ENCODE measurements around the gene REPIN1.

REPIN1 gene

GRCh38 chr7:150368096-150368883 is at the start of gene REPIN1:
TSS of gene REPIN1 (plus strand) at chr7:150368822. CDS start at chr7:150369712, 890 bp downstream.
- DNase-seq: no peak

DNA sequence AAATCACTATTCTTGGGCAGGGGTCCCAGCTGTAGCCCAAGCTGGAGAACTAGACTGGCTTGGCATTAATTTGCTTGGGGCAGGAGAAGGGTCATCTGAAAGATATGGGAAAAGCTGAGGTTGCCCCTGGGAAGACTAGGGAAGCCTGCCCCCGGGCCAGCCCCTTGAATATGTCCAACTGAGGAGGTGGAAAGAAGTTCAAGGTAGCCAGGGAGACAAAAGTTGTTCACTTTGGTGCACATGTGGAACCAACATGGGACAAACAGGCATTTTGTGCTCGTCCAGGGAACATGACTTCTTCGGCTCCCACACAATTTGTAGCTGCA is 46.9 kb upstream of the REPIN1 start:
- DNase-seq: no peak

DNA sequence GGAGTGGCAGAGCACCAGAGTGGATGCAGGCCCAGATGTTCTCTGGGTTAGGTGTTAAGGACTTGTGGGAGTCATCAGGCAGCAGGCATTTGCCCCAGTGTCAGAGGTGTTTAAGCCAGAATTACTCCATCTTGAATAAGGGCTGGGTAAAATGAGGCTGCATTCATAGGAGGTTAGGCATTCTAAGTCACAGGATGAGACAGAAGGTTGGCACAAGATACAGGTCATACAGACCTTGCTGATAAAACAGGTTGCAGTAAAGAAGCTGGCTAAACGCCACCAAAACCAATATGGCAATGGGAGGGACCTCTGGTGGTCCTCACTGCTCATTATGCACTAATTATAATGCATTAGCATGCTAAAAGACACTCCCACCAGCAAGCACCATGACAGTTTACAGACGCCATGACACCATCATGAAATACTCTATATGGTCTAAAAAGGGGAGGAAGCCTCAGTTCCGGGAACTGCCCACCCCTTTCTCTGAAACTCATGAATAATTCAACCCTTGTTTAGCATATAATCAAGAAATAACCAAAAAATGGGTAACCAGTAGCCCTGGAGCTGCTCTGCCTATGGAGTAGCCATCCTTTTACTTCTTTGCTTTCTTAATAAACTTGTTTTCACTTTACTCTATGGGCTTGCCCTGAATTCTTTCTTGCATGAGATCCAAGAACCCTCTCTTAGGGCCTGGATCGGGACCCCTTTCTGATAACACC is 46.3 kb upstream of the REPIN1 start:
- DNase-seq: no peak

DNA sequence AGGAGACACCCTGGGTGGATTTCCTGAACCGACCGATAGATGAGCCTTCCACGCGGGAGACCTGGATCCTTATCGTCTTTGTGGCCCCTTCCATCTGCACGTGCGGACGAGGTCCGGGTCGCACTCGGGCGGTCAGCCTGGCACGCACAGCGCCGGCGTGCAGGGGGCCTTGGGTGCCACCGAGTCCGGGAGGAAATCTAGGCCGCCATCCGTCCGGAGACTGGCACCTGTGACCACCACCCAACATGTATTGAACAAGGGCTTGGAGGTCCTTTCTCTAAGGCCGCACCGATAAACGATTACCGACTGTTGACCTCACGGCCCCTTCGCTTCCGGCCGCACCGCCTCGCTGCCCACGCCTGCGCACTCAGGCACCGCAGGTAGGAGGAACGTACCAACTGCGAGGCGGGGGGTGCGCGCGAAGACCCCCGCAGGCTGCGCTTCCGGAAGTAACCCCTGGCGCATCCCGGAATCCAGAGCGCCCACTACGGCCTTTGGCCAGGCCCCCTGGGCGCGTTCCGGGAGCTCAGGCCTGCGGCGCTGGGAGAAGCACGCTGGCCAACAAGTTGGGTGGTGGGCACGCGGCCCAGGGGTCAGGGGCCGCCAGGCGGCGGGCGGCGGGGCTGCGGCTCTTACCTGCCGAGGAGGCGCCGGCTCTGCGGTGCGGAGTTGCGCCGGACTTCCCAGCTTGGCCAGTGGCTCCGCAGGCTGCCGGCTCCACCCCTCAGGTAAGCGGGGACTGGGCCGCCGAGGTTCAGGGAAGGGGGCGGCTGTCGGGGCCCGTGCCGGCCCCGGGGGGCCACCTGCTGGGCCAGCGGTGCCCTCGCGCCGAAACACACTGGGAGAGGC is 45.6 kb upstream of the REPIN1 start, which contains the start of the genes ACTR3C and LRRC61:
Gene ACTR3C, minus strand, starts transcription at position 713 of the 849 bp plus-strand sequence. CDS start 28,249 bp downstream, outside the sequence.
Gene LRRC61, plus strand, starts transcription at position 523 of the 849 bp plus-strand sequence. CDS start 13,507 bp downstream, outside the sequence.
- DNase-seq: peak; percentile 48

- no peak for DNase-seq
Measured at GRCh38 chr7:150323682-150324372, 44.8 kb upstream of the REPIN1 start.

DNA sequence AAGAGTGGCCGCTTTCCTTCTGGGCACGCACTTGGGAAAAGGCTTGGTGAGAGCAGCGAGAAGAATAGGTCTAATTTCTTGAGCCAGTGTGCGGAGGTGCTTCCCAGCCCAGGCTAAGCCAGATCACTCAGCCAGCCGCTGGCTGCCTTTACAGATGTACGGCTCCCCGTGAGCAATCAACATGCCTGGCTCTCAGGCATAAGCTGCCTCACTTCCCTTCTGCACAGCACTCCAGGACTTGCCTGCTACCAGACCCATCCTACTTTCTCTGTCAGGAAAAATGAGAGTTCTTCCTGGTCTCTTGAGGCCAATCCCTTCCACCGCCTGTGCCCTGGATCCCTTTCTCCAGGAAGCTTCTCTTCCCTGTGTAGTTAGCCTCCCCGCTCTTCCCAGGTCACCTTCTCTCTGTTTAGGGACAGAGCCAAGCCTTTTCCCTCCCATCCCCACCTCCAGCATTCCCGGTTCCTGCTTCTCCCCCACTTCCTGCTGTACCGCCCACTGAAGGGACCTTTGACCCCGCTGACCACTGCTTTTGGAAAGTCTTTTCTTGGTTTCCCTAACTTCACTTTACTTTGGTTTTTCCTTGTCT is 44.2 kb upstream of the REPIN1 start:
- DNase-seq: no peak

GRCh38 chr7:150325110-150325611 is 43.5 kb upstream of the REPIN1 start:
- DNase-seq: no peak

- no peak for DNase-seq
Measured at GRCh38 chr7:150325901-150326300, 42.7 kb upstream of the REPIN1 start.

DNA sequence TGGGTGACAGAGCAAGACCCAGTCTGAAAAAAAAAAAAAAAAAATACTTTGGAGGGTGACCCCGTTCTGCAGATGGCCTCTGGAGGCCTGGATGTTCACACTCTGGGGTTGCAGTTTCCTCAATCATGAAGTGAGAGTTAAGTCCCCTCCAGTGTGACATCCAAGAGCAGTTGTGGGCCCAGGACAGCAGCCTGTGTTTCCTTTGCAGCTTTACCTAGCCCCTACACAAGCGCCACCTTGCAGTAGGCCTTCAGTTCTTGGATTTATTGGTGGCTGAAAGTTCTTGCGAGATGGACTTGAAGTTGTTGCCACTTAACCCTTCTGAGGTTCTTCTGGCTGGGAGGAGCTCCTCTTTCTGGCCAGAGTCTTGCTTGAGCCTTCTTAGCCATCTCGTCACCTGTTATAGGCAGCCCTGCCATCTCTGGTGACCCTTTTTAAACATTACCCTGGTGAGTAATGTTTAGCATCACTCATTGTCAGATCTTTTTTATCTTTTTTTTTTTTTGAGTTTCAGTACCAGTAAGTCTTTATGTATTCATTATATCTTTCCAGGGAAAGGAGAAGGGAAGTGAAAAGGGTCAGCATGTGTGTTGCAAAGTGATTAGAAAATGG is 41.9 kb upstream of the REPIN1 start:
- no peak for DNase-seq

GRCh38 chr7:150327308-150327707 is 41.3 kb upstream of the REPIN1 start:
- DNase-seq: no peak

DNA sequence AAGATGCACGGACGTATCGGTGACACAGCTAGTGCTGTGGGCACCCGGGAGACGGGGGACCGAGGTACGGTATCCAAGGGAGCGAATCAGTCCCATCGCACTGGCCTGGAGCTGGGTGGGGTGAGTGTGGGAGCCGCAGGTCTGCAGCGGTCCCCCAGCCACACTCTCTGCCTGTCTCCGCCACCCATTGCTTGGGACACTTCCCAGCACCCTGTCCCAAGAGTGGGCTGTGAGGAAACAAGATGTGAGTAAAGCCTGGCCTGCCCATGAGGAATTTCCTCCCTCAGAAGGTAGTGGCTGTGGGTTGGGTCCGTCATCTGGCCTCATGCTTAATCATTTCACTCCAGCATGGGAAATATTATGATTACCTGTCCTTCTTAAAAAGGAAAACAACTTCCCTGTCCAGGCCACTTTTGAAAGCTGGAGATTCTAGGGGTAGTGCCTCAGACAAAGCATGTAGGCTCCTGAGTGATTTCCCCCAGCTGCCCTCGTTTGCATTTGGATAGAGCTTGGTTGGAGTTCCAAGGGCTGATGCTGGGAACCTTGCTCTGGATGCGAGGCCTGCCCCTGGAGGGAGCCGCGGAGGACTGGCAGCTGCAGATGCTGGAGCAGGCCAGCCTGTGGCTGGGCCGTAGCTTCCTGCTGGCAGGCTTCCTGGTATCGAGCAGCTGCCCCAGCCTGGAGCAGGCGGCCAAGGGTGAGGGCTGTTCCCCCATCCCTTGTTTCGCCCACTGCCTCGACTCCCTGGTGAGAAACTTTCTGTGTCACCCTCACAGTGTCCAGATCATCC is 39.1 kb upstream of the REPIN1 start:
- no peak for DNase-seq

DNA sequence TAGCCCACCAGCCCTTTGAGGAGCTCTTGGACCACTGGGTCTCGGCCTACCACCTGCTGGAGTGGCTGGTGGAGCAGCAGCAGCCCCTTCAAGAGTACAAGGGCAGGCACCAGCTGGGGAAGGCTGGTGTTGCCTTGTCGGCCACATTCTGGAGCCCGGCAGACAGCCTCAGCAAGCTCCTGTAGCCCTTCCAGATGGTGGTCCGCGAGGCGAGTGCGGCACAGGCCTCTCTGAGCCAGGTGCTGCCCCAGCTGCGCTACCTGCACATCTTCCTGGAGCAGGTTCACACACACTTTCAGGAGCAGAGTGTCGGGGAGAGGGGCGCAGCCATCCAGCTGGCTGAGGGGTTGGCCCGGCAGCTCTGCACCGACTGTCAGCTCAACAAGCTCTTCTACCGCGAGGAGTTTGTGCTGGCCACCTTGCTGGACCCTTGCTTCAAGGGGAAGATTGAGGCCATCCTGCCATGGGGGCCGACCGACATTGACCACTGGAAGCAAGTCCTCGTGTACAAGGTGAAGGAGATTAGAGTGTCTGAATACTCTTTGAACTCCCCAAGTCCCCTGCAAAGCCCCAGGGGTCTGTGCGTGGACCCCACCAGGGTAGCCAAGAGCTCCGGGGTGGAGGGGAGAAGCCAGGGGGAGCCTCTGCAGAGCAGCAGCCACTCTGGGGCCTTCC is 38.3 kb upstream of the REPIN1 start:
- DNase-seq: no peak

DNA sequence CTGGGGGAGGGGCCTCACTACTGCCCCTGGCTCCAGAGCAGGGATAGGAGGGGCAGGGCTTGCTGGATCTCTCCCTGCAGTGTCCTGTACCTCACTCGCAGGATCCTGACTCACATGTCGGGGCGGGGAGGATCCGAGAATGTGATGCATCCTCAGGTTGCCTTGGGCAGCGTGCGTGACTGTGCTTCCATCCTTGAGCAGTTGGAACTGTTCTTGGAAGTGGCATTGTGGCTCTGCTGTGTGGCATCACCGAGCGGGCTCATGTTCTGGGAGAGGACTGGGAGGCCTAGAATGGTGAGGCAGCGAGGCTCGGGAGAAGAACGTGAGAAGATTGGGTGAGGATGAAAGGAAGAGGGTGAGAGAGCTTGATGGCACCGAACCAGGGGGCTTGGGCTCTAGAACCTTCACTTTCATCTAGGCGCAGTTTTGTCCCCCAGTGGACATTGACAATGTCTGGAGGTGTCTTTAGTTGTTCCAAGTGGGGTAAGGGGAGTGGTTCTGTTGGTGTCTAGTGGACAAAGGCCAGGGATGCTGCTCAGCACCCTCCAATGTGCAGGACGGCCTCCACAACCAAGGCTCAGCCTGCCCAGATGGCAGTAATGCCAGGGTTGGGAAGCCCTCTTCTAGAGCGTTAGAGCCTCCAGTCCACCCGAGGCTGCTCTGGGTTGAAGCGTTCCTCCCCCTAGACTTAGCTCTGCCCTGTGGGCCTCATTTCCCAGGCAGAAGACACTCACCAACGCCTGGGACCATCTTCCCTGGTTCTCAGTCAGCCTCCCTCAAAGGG is 35.6 kb upstream of the REPIN1 start:
- no peak for DNase-seq

GRCh38 chr7:150333659-150334058 is 35.0 kb upstream of the REPIN1 start:
- no peak for DNase-seq

DNA sequence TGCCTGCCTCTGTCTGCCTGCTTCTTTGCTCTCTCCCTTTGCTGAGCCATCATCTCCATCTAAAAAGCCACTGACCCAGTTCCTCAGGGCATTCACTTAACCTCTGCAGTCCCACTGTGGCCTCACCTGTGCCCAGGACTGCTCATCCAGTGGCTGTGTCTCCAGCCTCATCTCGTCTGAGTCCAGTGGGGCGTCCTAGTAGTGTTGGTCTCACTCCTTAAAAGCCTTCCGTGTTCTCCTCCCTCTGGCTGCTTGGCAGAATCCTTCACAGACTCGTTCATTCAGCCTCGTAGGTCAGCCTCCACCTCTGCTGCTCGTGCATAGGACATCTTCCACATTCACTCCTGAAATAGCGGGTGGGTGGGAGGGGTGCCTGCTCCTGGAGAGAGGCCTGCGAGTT is 34.5 kb upstream of the REPIN1 start:
- no peak for DNase-seq

GRCh38 chr7:150335108-150335773 is 33.4 kb upstream of the REPIN1 start:
- no peak for DNase-seq

DNA sequence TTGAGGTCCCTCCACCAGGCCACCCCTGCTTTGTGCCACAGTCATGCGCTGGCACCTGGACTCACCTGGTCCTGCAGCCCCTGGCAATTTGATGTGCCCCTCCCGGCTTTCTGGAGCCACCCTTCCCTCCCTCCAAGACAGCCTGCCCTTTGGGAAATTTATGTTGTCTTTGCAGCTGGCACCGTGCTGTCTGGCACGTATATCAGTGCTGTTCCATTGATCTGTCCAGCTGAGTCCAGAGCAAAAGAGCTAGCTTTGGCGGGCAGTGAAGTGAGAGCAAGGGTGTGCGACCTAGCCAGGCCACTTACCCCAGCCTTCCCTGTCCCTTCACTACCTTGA is 32.9 kb upstream of the REPIN1 start:
- DNase-seq: no peak

- DNase-seq: no peak
Measured at GRCh38 chr7:150336746-150337145, 31.9 kb upstream of the REPIN1 start.

DNA sequence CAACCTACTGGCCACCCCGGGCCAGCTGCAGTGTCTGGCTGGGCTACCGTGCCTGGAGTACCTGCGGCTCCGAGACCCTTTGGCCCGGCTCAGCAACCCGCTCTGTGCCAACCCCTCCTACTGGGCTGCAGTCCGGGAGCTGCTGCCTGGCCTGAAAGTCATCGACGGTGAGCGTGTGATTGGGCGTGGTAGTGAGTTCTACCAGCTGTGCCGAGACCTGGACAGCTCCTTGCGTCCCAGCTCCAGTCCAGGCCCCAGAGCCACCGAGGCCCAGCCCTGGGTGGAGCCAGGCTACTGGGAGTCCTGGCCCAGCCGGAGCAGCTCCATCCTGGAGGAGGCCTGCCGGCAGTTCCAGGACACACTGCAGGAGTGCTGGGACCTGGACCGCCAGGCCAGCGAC is 31.4 kb upstream of the REPIN1 start:
- no peak for DNase-seq
